Endothelial cell of umbilical vein (primary cell): ENCODE results near the gene XRCC4. TPM values are rescaled to one million over a fixed set of nuclear protein-coding genes. Genes with fewer than 3 reads are reported as not detected.

Source experiments
- BruUV-seq: library from RNA; stranded (reverse); fragments of 400-500 nt; replicated peaks from 2 replicates; lab custom pipeline; 2021; lab: Mats Ljungman, UMichigan
- CTCF ChIA-PET: fragments of 300-600, 350-600 bp; sonication (Branson Sonifier 250); formaldehyde crosslinking; loops from one replicate; lab custom pipeline; 2021; ENCODE audit warnings: antibody characterized with exemption, inconsistent platforms; lab: Charles Lee
- POLR2A ChIA-PET: fragments of 300-600, 350-600 bp; sonication (Branson Sonifier 250); formaldehyde crosslinking; loops from one replicate; lab custom pipeline; 2021; ENCODE audit warnings: antibody characterized with exemption, inconsistent platforms; lab: Charles Lee
- DNase-seq: peaks from one replicate; pipeline ENCODE4 v3.0.0-alpha.2; 2011; ENCODE audit warnings: low read depth, low spot score
- FAIRE-seq: peaks from 2 replicates; lab custom pipeline; 2011; peaks lifted over from hg19 to GRCh38; lab: Jason Lieb, UNC
- H2AFZ ChIP-seq: 2 replicates; pipeline ENCODE4 v1.6.0; 2012; ENCODE audit warnings: low read depth, low read length, control low read depth, inconsistent platforms
- H3K27ac ChIP-seq: 2 replicates; pipeline ENCODE4 v1.5.1; 2011; ENCODE audit warnings: low read depth, mild to moderate bottlenecking, control low read depth, low read length, moderate library complexity; ENCODE audit not compliant: insufficient read depth
- H3K27me3 ChIP-seq, 2 experiments: 2 replicates each; pipeline versions ENCODE4 v1.6.0 to v1.6.1; 2011; ENCODE audit warnings: low read length in 2 of 2, mixed read lengths in 1 of 2; ENCODE audit not compliant: control insufficient read depth in 2 of 2, insufficient read depth in 2 of 2
- H3K36me3 ChIP-seq, 2 experiments: 2 replicates in 1 of 2; 3 replicates in 1 of 2; pipeline ENCODE4 v1.5.1; 2011; ENCODE audit warnings: low read length in 2 of 2, mild to moderate bottlenecking in 1 of 2, moderate library complexity in 1 of 2; ENCODE audit not compliant: control insufficient read depth in 2 of 2, insufficient read depth in 2 of 2; ENCODE audit errors: extremely low read depth in 1 of 2
- H3K4me1 ChIP-seq: 3 replicates; pipeline ENCODE4 v1.5.1; 2011; ENCODE audit warnings: mild to moderate bottlenecking, low read length; ENCODE audit not compliant: control insufficient read depth, insufficient read depth; ENCODE audit errors: extremely low read depth
- H3K4me2 ChIP-seq: 2 replicates; pipeline ENCODE4 v1.6.1; 2011; ENCODE audit warnings: low read length, control low read depth, mixed read lengths; ENCODE audit not compliant: insufficient read depth
- H3K4me3 ChIP-seq, 3 experiments: fragments of 200-600 bp in 1 of 3; sonication (generic), shearing (Covaris generic) in 1 of 3; replicated peaks in 1 of 3; 2 replicates each; pipeline ENCODE4 v1.5.1; 2011 to 2016; ENCODE audit warnings: control low read depth in 3 of 3, low read length in 3 of 3, mild to moderate bottlenecking in 2 of 3, inconsistent platforms in 1 of 3, low read depth in 1 of 3, moderate library complexity in 1 of 3; ENCODE audit not compliant: insufficient read depth in 1 of 3
- H3K79me2 ChIP-seq: 2 replicates; pipeline ENCODE4 v1.6.0; 2012; ENCODE audit warnings: low read length, inconsistent platforms; ENCODE audit not compliant: control insufficient read depth, insufficient read depth
- H3K9ac ChIP-seq: replicated peaks from 2 replicates; pipeline ENCODE3; 2011; ENCODE audit warnings: low read length, control low read depth; ENCODE audit not compliant: insufficient read depth; ENCODE audit errors: extremely low read depth
- H3K9me1 ChIP-seq: replicated peaks from 3 replicates; pipeline ENCODE4 v1.6.0; 2011; ENCODE audit warnings: mild to moderate bottlenecking, low read length; ENCODE audit not compliant: control insufficient read depth, insufficient read depth; ENCODE audit errors: extremely low read depth
- H3K9me3 ChIP-seq: replicated peaks from 2 replicates; pipeline ENCODE4 v1.5.1; 2012; ENCODE audit warnings: low read length, inconsistent platforms; ENCODE audit not compliant: control insufficient read depth, insufficient read depth
- H4K20me1 ChIP-seq: replicated peaks from 2 replicates; pipeline ENCODE3; 2011; ENCODE audit warnings: mild to moderate bottlenecking, low read length; ENCODE audit not compliant: control insufficient read depth, insufficient read depth; ENCODE audit errors: extremely low read depth
- EZH2 ChIP-seq: IDR thresholded peaks from 2 replicates; pipeline ENCODE4 v1.6.1; 2012; ENCODE audit warnings: borderline replicate concordance, low read depth, mild to moderate bottlenecking, moderate library complexity, low read length, inconsistent platforms; ENCODE audit not compliant: severe bottlenecking
- FOS ChIP-seq: IDR thresholded peaks from 2 replicates; pipeline ENCODE4 v1.6.1; 2011; ENCODE audit warnings: mild to moderate bottlenecking, low read length, moderate library complexity, borderline replicate concordance; ENCODE audit not compliant: insufficient read depth
- GATA2 ChIP-seq: IDR thresholded peaks from 2 replicates; pipeline ENCODE4 v1.7.0; 2011; ENCODE audit warnings: low read depth, mild to moderate bottlenecking, moderate library complexity, mixed read lengths, low read length; ENCODE audit not compliant: insufficient read length, insufficient read depth
- JUN ChIP-seq: IDR thresholded peaks from 2 replicates; pipeline ENCODE4 v1.6.1; 2011; ENCODE audit warnings: borderline replicate concordance, low read depth; ENCODE audit not compliant: insufficient read length, insufficient read depth
- MYC ChIP-seq: IDR thresholded peaks from one replicate; pipeline ENCODE4 v1.6.1; 2011; ENCODE audit warnings: mild to moderate bottlenecking, low read depth, low read length
- POLR2A ChIP-seq: IDR thresholded peaks from 2 replicates; pipeline ENCODE4 v1.6.1; 2012; ENCODE audit warnings: low read depth, mild to moderate bottlenecking, control low read depth, low read length
- POLR2AphosphoS5 ChIP-seq: IDR thresholded peaks from 2 replicates; pipeline ENCODE4 v1.6.1; 2012; ENCODE audit warnings: low read depth, mild to moderate bottlenecking, control low read depth, low read length, moderate library complexity; ENCODE audit not compliant: insufficient read depth
- dilution Hi-C: fragments of 300-500 bp; cut with MboI; formaldehyde crosslinking; loops from one replicate; pipeline ENCODE4 v1.15.0; 2019; ENCODE audit warnings: low sequenced_read_pairs; ENCODE audit not compliant: extremely low pct_ligation_motif_present
- intact Hi-C: fragments of 100-400 bp; cut with micrococcal nuclease; formaldehyde crosslinking; loops from one replicate; pipeline ENCODE4 v1.10.0; 2022
- polyA plus RNA-seq, 4 experiments: library from polyadenylated mRNA; depleted of rRNA in 3 of 4; stranded (reverse) in 3 of 4; unstranded in 1 of 4; fragments of >200 nt; gene quantifications; 2 replicates each; pipeline versions ENCODE4 v1.2.1 to v1.2.3, GENCODE V29; 2011 to 2012; ENCODE audit warnings: missing spikeins in 1 of 4
- total RNA-seq: library from RNA; stranded (reverse); gene quantifications from 2 replicates; pipeline ENCODE4 v1.2.3, GENCODE V29; 2021
- TF ChIP-seq, protein P1 (sequence below), 2 donors: IDR thresholded peaks; 1 replicate in 1 of 2; 2 replicates in 1 of 2; pipeline ENCODE4 v1.5.1; 2011; ENCODE audit warnings: low read length in 2 of 2, mild to moderate bottlenecking in 2 of 2, moderate library complexity in 2 of 2, control low read depth in 1 of 2, inconsistent platforms in 1 of 2, low read depth in 1 of 2; ENCODE audit not compliant: insufficient read depth in 1 of 2; ENCODE audit errors: extremely low read depth in 1 of 2
- TF ChIP-seq, protein P2 (sequence below): IDR thresholded peaks from 2 replicates; pipeline ENCODE4 v1.6.1; 2011; ENCODE audit not compliant: insufficient read depth, insufficient read length

The XRCC4 gene
- total and polyA plus RNA-seq, 2 donors (not counting 3 experiments of a cell fraction or from before 2014, with no cell fraction given) = 1.3 to 7.7 TPM

DNA sequence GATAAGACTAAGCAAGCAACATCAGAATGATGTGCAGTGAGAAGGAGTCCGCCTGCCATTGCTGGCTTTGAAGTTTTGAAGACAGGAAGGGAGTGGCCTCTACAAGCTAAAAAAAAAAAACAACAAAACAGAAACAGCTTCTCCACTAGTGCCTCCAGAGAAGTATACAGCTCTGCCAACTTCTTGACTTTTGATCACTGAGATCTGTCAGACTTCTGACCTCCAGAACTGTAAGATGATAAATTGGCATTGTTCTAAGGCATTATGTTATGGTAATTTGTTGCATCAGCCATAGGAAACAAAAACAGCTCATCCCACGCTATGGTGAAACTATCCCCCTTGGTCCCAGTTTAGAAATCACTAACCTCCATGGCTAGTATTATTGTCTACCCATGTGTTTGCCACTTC, 263.2 kb downstream of the XRCC4 start:
- H3K27ac ChIP-seq = no peak overlapping the region
- no TSS peak for BruUV-seq
- no peaks in the 10 kb centered on the region for H3K4me1 ChIP-seq
- no peak for FAIRE-seq
- no peaks in the 10 kb centered on the region for H3K9me1 ChIP-seq
- DNase-seq = no peak
- no peak overlapping the region for H3K4me3 ChIP-seq
- no peaks in the 10 kb centered on the region for H4K20me1 ChIP-seq
- no peak overlapping the region for H3K9ac ChIP-seq
- ChIA-PET CTCF (interaction anchor here (1.1 kb wide), 1 partner anchor 12 kb away, joined by 4 read pairs; no protein-coding TSS in a partner anchor), POLR2A (no interaction called here)
- no peaks in the 10 kb centered on the region for H3K27me3 ChIP-seq
- H3K79me2 ChIP-seq = no peaks in the 10 kb centered on the region
- no peaks in the 10 kb centered on the region for H3K36me3 ChIP-seq
- dilution Hi-C loops (no loop called here), intact Hi-C loops (no loop called here)
- H3K4me2 ChIP-seq = no peak overlapping the region
- no peak overlapping the region for H2AFZ ChIP-seq
- no peaks in the 10 kb centered on the region for H3K9me3 ChIP-seq
- TF ChIP-seq EZH2 = no peak
- no peak for TF ChIP-seq MYC
- TF ChIP-seq, protein P1, sequence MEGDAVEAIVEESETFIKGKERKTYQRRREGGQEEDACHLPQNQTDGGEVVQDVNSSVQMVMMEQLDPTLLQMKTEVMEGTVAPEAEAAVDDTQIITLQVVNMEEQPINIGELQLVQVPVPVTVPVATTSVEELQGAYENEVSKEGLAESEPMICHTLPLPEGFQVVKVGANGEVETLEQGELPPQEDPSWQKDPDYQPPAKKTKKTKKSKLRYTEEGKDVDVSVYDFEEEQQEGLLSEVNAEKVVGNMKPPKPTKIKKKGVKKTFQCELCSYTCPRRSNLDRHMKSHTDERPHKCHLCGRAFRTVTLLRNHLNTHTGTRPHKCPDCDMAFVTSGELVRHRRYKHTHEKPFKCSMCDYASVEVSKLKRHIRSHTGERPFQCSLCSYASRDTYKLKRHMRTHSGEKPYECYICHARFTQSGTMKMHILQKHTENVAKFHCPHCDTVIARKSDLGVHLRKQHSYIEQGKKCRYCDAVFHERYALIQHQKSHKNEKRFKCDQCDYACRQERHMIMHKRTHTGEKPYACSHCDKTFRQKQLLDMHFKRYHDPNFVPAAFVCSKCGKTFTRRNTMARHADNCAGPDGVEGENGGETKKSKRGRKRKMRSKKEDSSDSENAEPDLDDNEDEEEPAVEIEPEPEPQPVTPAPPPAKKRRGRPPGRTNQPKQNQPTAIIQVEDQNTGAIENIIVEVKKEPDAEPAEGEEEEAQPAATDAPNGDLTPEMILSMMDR (IDR thresholded peaks at IDR 0.05; ENCODE audit: extremely low read depth in 1 of 2, insufficient read depth in 1 of 2, low read depth in 1 of 2, low read length in 2 of 2) = no peak
- TF ChIP-seq POLR2AphosphoS5 = no peak
- no peak for TF ChIP-seq GATA2
- TF ChIP-seq, protein P2, sequence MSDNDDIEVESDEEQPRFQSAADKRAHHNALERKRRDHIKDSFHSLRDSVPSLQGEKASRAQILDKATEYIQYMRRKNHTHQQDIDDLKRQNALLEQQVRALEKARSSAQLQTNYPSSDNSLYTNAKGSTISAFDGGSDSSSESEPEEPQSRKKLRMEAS = no peak
- TF ChIP-seq JUN = no peak
- no peak for TF ChIP-seq FOS
- no peak for TF ChIP-seq POLR2A
